Testis (tissue), 2 donors: Measurements from ENCODE around the gene GLRX.

ENCODE experiments used
- POLR2A ChIP-seq: fragments of 450-650 bp; IDR thresholded peaks from one replicate; pipeline ENCODE4 v1.6.1; 2017; ENCODE audit warnings: antibody characterized with exemption, mild to moderate bottlenecking, moderate library complexity
- TF ChIP-seq, protein P1 (sequence below), 3 experiments: fragments of 450-650 bp in 2 of 3; fragments of 200-600 bp in 1 of 3; sonication (generic) in 1 of 3; IDR thresholded peaks; one replicate each; pipeline ENCODE4 v1.5.1; 2016 to 2019; ENCODE audit warnings: antibody characterized with exemption in 3 of 3, mild to moderate bottlenecking in 2 of 3, moderate library complexity in 1 of 3

DNA sequence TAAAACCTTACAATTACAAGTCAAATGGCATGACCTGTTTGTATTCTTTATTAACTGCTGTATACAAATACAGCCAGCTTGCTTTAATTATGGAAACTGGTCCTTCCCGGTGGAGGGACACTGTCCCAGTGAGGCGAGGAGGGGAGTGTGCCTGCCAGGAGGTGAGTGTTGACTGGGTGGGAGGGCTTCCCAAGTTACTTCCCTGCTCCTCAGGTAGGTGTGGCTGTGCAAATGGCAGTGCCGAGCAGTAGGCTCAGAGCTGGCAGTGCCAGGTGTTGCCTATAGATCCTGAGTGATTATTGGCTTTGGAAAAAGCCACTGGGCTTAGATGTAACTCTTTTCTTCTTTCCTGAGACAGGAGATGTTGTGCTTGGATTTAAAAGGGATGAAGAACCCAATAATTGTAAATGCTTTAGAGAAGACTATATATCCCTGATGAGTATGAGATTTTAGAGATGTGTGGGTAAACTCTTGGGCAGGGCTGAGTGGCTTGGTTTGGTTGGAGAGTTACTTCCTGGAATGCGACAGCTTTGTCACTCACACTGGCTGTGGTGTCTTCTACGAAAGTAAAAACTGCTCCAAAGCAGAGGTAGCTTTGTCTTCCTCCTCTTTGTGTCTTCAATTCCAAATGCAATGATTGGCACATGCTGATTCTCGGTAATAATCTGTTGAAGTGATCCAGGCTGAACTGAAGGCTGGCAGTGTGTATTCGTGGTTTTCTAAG, 43.7 kb downstream of the GLRX start:
- TF ChIP-seq, protein P1, sequence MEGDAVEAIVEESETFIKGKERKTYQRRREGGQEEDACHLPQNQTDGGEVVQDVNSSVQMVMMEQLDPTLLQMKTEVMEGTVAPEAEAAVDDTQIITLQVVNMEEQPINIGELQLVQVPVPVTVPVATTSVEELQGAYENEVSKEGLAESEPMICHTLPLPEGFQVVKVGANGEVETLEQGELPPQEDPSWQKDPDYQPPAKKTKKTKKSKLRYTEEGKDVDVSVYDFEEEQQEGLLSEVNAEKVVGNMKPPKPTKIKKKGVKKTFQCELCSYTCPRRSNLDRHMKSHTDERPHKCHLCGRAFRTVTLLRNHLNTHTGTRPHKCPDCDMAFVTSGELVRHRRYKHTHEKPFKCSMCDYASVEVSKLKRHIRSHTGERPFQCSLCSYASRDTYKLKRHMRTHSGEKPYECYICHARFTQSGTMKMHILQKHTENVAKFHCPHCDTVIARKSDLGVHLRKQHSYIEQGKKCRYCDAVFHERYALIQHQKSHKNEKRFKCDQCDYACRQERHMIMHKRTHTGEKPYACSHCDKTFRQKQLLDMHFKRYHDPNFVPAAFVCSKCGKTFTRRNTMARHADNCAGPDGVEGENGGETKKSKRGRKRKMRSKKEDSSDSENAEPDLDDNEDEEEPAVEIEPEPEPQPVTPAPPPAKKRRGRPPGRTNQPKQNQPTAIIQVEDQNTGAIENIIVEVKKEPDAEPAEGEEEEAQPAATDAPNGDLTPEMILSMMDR (IDR thresholded peaks at IDR 0.05), result no peak
- TF ChIP-seq POLR2A, result no peak
